Measurements from ENCODE around the gene NAALAD2. TPM values are rescaled to one million over a fixed set of nuclear protein-coding genes. Genes with fewer than 3 reads are reported as not detected.
"Not testable (repeated sequence)": the region's sequence is repeated elsewhere in the genome, so short reads cannot be mapped to it uniquely, and the experiment has no call there.

The NAALAD2 gene
- total RNA-seq, 4 donors from 2014 or later, result 0.78 to 3.3 (median 1.1) TPM

- TF ChIP-seq CTCF (IDR thresholded peaks at IDR 0.05), result no peak
- no peak for TF ChIP-seq EP300 (IDR thresholded peaks at IDR 0.05)
- no peak for TF ChIP-seq POLR2A (IDR thresholded peaks at IDR 0.05; ENCODE audit: low read depth)
- TF ChIP-seq POLR2AphosphoS5 (IDR thresholded peaks at IDR 0.05), result no peak
- WGBS, result 87% methylated on average over 4 of the region's 4 CpGs
- no peaks in the 10 kb centered on the region for H3K4me1 ChIP-seq
Observed at GRCh38 chr11:90192869-90193582, 58.6 kb downstream of the NAALAD2 start.

GRCh38 chr11:90197377-90197776 lies 62.9 kb downstream of the NAALAD2 start:
- 79% methylated on average over 1 of the region's 1 CpG for WGBS
- H3K36me3 ChIP-seq, result peaks cover 8 to 52% (median 18%) of the 10 kb centered on the region in 4 donors
- no peak overlapping the region for H3K4me3 ChIP-seq
- no peak for DNase-seq (ENCODE audit: extremely low spot score)
- TF ChIP-seq POLR2A (IDR thresholded peaks at IDR 0.05; ENCODE audit: low read depth) (no peak), POLR2AphosphoS5 (IDR thresholded peaks at IDR 0.05) (no peak), EP300 (IDR thresholded peaks at IDR 0.05) (no peak), CTCF (IDR thresholded peaks at IDR 0.05) (no peak)
- H3K4me1 ChIP-seq, result no peaks in the 10 kb centered on the region
- no peaks in the 10 kb centered on the region for H3K27me3 ChIP-seq
- intact Hi-C loops (cut with DNase I), result no loop called here
- no peaks in the 10 kb centered on the region for H3K9me3 ChIP-seq
- no peak overlapping the region for H3K27ac ChIP-seq (replicated peaks in 1 of 4)

More at GRCh38 chr11:90192869-90193582, 58.6 kb downstream of the NAALAD2 start:
- Histone ChIP-seq H3K27me3 (no peaks in the 10 kb centered on the region), H3K4me3 (no peak overlapping the region), H3K9me3 (no peaks in the 10 kb centered on the region), H3K27ac (replicated peaks in 1 of 4) (no peak overlapping the region), H3K36me3 (peaks cover 0 to 19% (median 5%) of the 10 kb centered on the region in 4 donors)
- intact Hi-C loops (cut with DNase I), result no loop called here
- no peak for DNase-seq (ENCODE audit: extremely low spot score)

GRCh38 chr11:90202342-90202741 lies 67.9 kb downstream of the NAALAD2 start:
- no peak for DNase-seq (ENCODE audit: extremely low spot score)
- peaks cover 15 to 83% (median 43%) of the 10 kb centered on the region in 4 donors for H3K36me3 ChIP-seq
- peaks cover 0 to 5% (median 0%) of the 10 kb centered on the region in 4 donors for H3K4me1 ChIP-seq
- H3K4me3 ChIP-seq, result no peak overlapping the region
- no peak overlapping the region for H3K27ac ChIP-seq (replicated peaks in 1 of 4)
- WGBS, result 78% methylated on average over 3 of the region's 3 CpGs
- TF ChIP-seq POLR2A (IDR thresholded peaks at IDR 0.05; ENCODE audit: low read depth), result no peak
- intact Hi-C loops (cut with DNase I), result no loop called here
- no peaks in the 10 kb centered on the region for H3K27me3 ChIP-seq
- H3K9me3 ChIP-seq, result no peaks in the 10 kb centered on the region

- TF ChIP-seq EP300 (IDR thresholded peaks at IDR 0.05) (no peak), CTCF (IDR thresholded peaks at IDR 0.05) (no peak)
- intact Hi-C loops (cut with DNase I), result no loop called here
- Histone ChIP-seq H3K27me3 (no peaks in the 10 kb centered on the region), H3K36me3 (peaks cover 18 to 88% (median 51%) of the 10 kb centered on the region in 4 donors), H3K27ac (replicated peaks in 1 of 4) (no peak overlapping the region), H3K4me3 (no peak overlapping the region), H3K4me1 (peaks cover 0 to 5% (median 0%) of the 10 kb centered on the region in 4 donors), H3K9me3 (no peaks in the 10 kb centered on the region)
- DNase-seq (ENCODE audit: extremely low spot score), result no peak
- 93% methylated on average over 13 of the region's 13 CpGs for WGBS
Observed at GRCh38 chr11:90204407-90204806, 69.9 kb downstream of the NAALAD2 start.

- no peaks in the 10 kb centered on the region for H3K27me3 ChIP-seq
- H3K27ac ChIP-seq (replicated peaks in 1 of 4), result no peak overlapping the region
- intact Hi-C loops (cut with DNase I), result no loop called here
- H3K9me3 ChIP-seq, result no peaks in the 10 kb centered on the region
- no peak overlapping the region for H3K4me3 ChIP-seq
- peaks cover 0 to 5% (median 0%) of the 10 kb centered on the region in 4 donors for H3K4me1 ChIP-seq
- no peak for DNase-seq (ENCODE audit: extremely low spot score)
- TF ChIP-seq EP300 (IDR thresholded peaks at IDR 0.05) (no peak), CTCF (IDR thresholded peaks at IDR 0.05) (peak; percentile 79 to 91 (median 86))
- H3K36me3 ChIP-seq, result peaks cover 18 to 88% (median 58%) of the 10 kb centered on the region in 4 donors
- 13% methylated on average over 3 of the region's 3 CpGs for WGBS
Observed at GRCh38 chr11:90204832-90205646, 70.6 kb downstream of the NAALAD2 start.

GRCh38 chr11:90207992-90208391 lies 73.5 kb downstream of the NAALAD2 start:
- H3K27me3 ChIP-seq; H3K4me3 ChIP-seq; intact Hi-C loops (cut with DNase I); H3K4me1 ChIP-seq; H3K27ac ChIP-seq (replicated peaks in 1 of 4); H3K9me3 ChIP-seq; DNase-seq (ENCODE audit: extremely low spot score): not testable (repeated sequence)
- 94% methylated on average over 10 of the region's 10 CpGs for WGBS
- peaks cover 8 to 78% (median 55%) of the 10 kb centered on the region in 4 donors for H3K36me3 ChIP-seq
